K562 (cell line): ENCODE data around the gene RPS6KA4. TPM values are rescaled to one million over a fixed set of nuclear protein-coding genes. Genes with fewer than 3 reads are reported as not detected.

Experiments used
- ATAC-seq: fragments of 200-7000 bp; cut with Tn5 transposase; 3 replicates; pipeline ENCODE4 v1.9.1; 2020; ENCODE audit warnings: moderate library complexity
- BruUV-seq: library from RNA; stranded (reverse); fragments of 400-500 nt; replicated peaks from 2 replicates; lab custom pipeline; 2021; lab: Mats Ljungman, UMichigan
- CTCF ChIA-PET: fragments of 300-600 bp; formaldehyde crosslinking; extraction: SDS; loops from one replicate; lab custom pipeline; 2021; ENCODE audit warnings: low intra/inter-chr PET ratio; lab: Yijun Ruan, JAX
- POLR2A ChIA-PET: fragments of 300-600, 350-650 bp; sonication (Branson Sonifier 250); formaldehyde crosslinking; extraction: SDS; loops from one replicate; lab custom pipeline; 2021; ENCODE audit warnings: antibody characterized with exemption, inconsistent platforms; lab: Yijun Ruan, JAX
- DNase-seq, 4 experiments: peaks; one replicate each; pipeline versions ENCODE4 v3.0.0 to v3.0.0-alpha.2; 2011 to 2018; ENCODE audit warnings: low spot score in 3 of 4, mixed read lengths in 3 of 4; ENCODE audit errors: extremely low read depth in 1 of 4
- FAIRE-seq: peaks from 2 replicates; lab custom pipeline; 2011; peaks lifted over from hg19 to GRCh38; lab: Jason Lieb, UNC
- H2AFZ ChIP-seq: 2 replicates; pipeline ENCODE4 v1.6.0; 2011; ENCODE audit warnings: low read depth, low read length, control low read depth, inconsistent platforms
- H3K27ac ChIP-seq: fragments of 200-600 bp; 3 replicates; pipeline ENCODE4 v1.8.0; 2011; ENCODE audit warnings: low read depth, mild to moderate bottlenecking, control low read depth, inconsistent platforms, low read length, moderate library complexity, mixed read lengths; ENCODE audit errors: extremely low read depth
- H3K27me3 ChIP-seq, 2 experiments: fragments of 300-600 bp in 1 of 2; 2 replicates in 1 of 2; 3 replicates in 1 of 2; pipeline versions ENCODE4 v1.6.0 to v1.8.0; 2011; ENCODE audit warnings: inconsistent platforms in 2 of 2, low read length in 2 of 2, mild to moderate bottlenecking in 1 of 2, mixed read lengths in 1 of 2, moderate library complexity in 1 of 2; ENCODE audit not compliant: control insufficient read depth in 2 of 2, insufficient read depth in 2 of 2
- H3K36me3 ChIP-seq: fragments of 300-600 bp; 3 replicates; pipeline ENCODE4 v1.8.0; 2011; ENCODE audit warnings: mild to moderate bottlenecking, low read length, inconsistent platforms; ENCODE audit not compliant: control insufficient read depth, insufficient read depth
- H3K4me1 ChIP-seq, 2 experiments: fragments of 200-600 bp in 1 of 2; replicated peaks in 1 of 2; 2 replicates in 1 of 2; 3 replicates in 1 of 2; pipeline versions ENCODE4 v1.5.1 to v1.8.0; 2011; ENCODE audit warnings: inconsistent platforms in 2 of 2, low read length in 2 of 2, mild to moderate bottlenecking in 1 of 2, mixed read lengths in 1 of 2, moderate library complexity in 1 of 2; ENCODE audit not compliant: control insufficient read depth in 2 of 2, insufficient read depth in 2 of 2
- H3K4me2 ChIP-seq: 2 replicates; pipeline ENCODE4 v1.6.1; 2011; ENCODE audit warnings: low read length, control low read depth, inconsistent platforms, mixed read lengths; ENCODE audit not compliant: insufficient read depth
- H3K4me3 ChIP-seq: fragments of 200-600 bp; sonication (generic), shearing (Covaris generic); 2 replicates; pipeline ENCODE4 v1.5.1; 2016; ENCODE audit warnings: control low read depth, inconsistent platforms
- H3K79me2 ChIP-seq: fragments of 200-600 bp; 3 replicates; pipeline ENCODE4 v1.8.0; 2011; ENCODE audit warnings: low read length, inconsistent platforms; ENCODE audit not compliant: control insufficient read depth, insufficient read depth
- H3K9ac ChIP-seq, 2 experiments: 2 replicates each; pipeline versions ENCODE4 v1.6.0 to v1.6.1; 2011; ENCODE audit warnings: low read depth in 2 of 2, low read length in 2 of 2, control low read depth in 1 of 2, inconsistent platforms in 1 of 2, mild to moderate bottlenecking in 1 of 2, mixed read lengths in 1 of 2; ENCODE audit not compliant: insufficient read depth in 1 of 2
- H3K9me1 ChIP-seq: one replicate; pipeline ENCODE4 v1.6.0; 2011; ENCODE audit warnings: inconsistent platforms, mild to moderate bottlenecking, low read length, moderate library complexity; ENCODE audit not compliant: control insufficient read depth, insufficient read depth
- H3K9me3 ChIP-seq: replicated peaks from 2 replicates; pipeline ENCODE4 v1.5.1; 2011; ENCODE audit warnings: low read depth, low read length, inconsistent platforms; ENCODE audit not compliant: control insufficient read depth, insufficient read depth
- H4K20me1 ChIP-seq: replicated peaks from 2 replicates; pipeline ENCODE4 v1.6.1; 2011; ENCODE audit warnings: low read length, inconsistent platforms, mixed read lengths; ENCODE audit not compliant: control insufficient read depth, insufficient read depth
- FOXJ2 ChIP-seq: fragments of 200-800 bp; sonication (Bioruptor generic); IDR thresholded peaks from 2 replicates; pipeline ENCODE4 v1.6.1; 2016; ENCODE audit warnings: missing genetic modification characterization, missing compliant biosample characterization
- KAT8 ChIP-seq: fragments of 450-650 bp; IDR thresholded peaks from 2 replicates; pipeline ENCODE4 v1.6.1; 2016; ENCODE audit warnings: low read depth, mild to moderate bottlenecking
- RBM39 ChIP-seq: fragments of 200-400 bp; formaldehyde crosslinking; optimal IDR thresholded peaks from 2 replicates; pipeline ENCODE3; 2018; ENCODE audit warnings: low read depth, low read length
- SPI1 ChIP-seq: IDR thresholded peaks from 2 replicates; pipeline ENCODE4 v1.6.1; 2011; ENCODE audit warnings: low read depth, low read length, control low read depth, borderline replicate concordance
- TFAM ChIP-seq: fragments of 250-450 bp; sonication (Bioruptor Pico); conservative IDR thresholded peaks from 2 replicates; pipeline ENCODE4 v1.5.0; 2021; ENCODE audit warnings: mild to moderate bottlenecking, moderate library complexity
- ZNF239 ChIP-seq: fragments of 250-450 bp; sonication (Bioruptor Pico); IDR thresholded peaks from 2 replicates; pipeline ENCODE4 v1.4.0; 2020; ENCODE audit warnings: mild to moderate bottlenecking
- ZNF75A ChIP-seq: fragments of 450-650 bp; formaldehyde crosslinking; IDR thresholded peaks from 2 replicates; pipeline ENCODE4 v1.4.0; 2020; ENCODE audit warnings: mild to moderate bottlenecking
- WGBS: fragments of 100-300 bp; shearing (Covaris generic); methylation state at CpG from one replicate; pipeline ENCODE4 v1.1.6; 2016; ENCODE audit warnings: low coverage, mixed read lengths; ENCODE audit not compliant: insufficient coverage; ENCODE audit errors: missing lambda C conversion rate; 5-methylcytosine and 5-hydroxymethylcytosine counted together
- in situ Hi-C: fragments of 300-500 bp; cut with MboI; formaldehyde crosslinking; loops from 4 replicates; pipeline ENCODE4 v1.15.0; 2018; ENCODE audit warnings: inconsistent platforms, mixed read lengths
- intact Hi-C: fragments of 100-400 bp; cut with micrococcal nuclease; formaldehyde crosslinking; loops from 2 replicates; pipeline ENCODE4 v1.14.2; 2022
- polyA plus RNA-seq, 8 experiments: library from polyadenylated mRNA; depleted of rRNA in 4 of 8; stranded (reverse) in 5 of 8; unstranded in 3 of 8; fragments of >200 nt; fragmentation: Nextera tagmentation in 2 of 8; fragmentation: Illumina TruSeq in 1 of 8; extraction: Ambion mirVana in 2 of 8; extraction: Trizol in 1 of 8; gene quantifications; 2 replicates each; pipeline versions ENCODE4 v1.2.1 to v1.2.3, GENCODE V29; 2011 to 2014; ENCODE audit warnings: inconsistent platforms in 1 of 8, missing spikeins in 1 of 8
- total RNA-seq, 7 experiments: library from RNA; depleted of rRNA in 6 of 7; stranded (reverse); fragments of >200 nt in 6 of 7; fragmentation: Illumina TruSeq in 2 of 7; extraction: Trizol in 2 of 7; gene quantifications; 2 replicates each; pipeline versions ENCODE4 v1.2.1 to v1.2.3, GENCODE V29; 2011 to 2021; ENCODE audit warnings: low replicate concordance in 1 of 7

The RPS6KA4 gene
- total and polyA plus RNA-seq, 9 of the 15 experiments (the other 6 are each of a cell fraction or from before 2014, with no cell fraction given), result 0.15 to 23.8 (median 9.8) TPM

DNA sequence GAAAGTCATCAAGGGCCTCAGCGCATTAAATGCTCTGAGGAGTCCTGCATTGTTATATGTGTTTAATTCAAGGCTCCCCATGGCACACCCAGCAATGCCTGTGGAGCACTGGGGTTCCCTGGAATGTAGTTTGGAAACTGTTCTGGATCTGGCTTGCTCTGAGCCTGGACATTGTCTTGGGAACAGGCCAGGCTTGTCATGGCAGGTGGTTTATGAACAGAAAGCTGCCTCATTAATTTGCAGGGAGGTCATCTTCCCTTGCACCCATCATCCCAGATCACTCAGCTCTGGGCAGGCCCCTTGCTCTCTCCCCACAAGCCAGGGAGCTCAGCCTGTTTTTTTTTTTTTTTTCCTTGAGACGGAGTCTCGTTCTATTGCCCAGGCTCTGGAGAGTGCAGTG is 32.9 kb downstream of the RPS6KA4 start:
- no peaks in the 10 kb centered on the region; a peak in 1 of 5 replicates for H3K4me1 ChIP-seq
- TF ChIP-seq RBM39, result no peak
- TF ChIP-seq ZNF239 (CRISPR knock-in tag), result peak; percentile 82
- TF ChIP-seq, all 486 proteins: peak for 1
- ChIA-PET POLR2A (interaction anchor here (1.2 kb wide), 1 partner anchor 19 kb away, joined by 6 read pairs; no protein-coding TSS in a partner anchor), CTCF (no interaction called here)
- WGBS, result 22% methylated on average over 2 of the region's 3 CpGs
- Histone ChIP-seq H2AFZ (no peak overlapping the region), H3K9ac (no peak overlapping the region), H3K4me3 (no peak overlapping the region), H3K4me2 (no peak overlapping the region), H3K27me3 (peaks cover 36 to 72% of the 10 kb centered on the region in 2 experiments), H3K79me2 (no peaks in the 10 kb centered on the region), H3K9me1 (no peaks in the 10 kb centered on the region), H3K9me3 (no peaks in the 10 kb centered on the region), H3K27ac (no peak overlapping the region), H3K36me3 (no peaks in the 10 kb centered on the region), H4K20me1 (0 out of 2 replicates have a peak, but pooled peaks cover 7% of the 10 kb centered on the region)
- no TSS peak for BruUV-seq
- DNase-seq (no peak), ATAC-seq (no peak), FAIRE-seq (no peak)
- in situ Hi-C loops (no loop called here), intact Hi-C loops (no loop called here)

DNA sequence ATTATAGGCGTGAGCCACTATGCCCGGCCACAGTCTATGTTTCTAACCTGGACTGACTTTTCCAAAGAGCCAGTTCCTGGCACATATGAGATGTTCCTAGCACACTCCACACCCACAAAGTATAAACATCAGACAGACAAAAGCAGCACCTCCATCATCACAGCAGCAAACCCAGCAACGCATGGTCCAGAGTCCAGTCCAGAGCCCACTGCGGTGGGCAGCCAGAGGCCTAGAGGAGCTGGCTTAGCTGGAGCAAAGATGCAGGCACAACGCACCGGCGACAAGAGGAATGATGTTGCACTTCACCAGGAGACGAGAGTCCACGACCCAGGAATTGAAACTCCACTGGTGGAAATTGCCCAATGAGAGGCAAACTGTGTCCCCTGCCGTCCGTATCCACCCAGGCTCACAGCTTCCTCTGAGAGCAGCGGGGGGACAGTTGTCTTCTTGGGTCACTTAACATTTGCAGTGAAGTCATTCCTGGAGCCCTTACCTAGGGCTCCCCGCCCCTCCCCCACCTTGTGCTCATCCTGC is 36.6 kb downstream of the RPS6KA4 start:
- Histone ChIP-seq H3K4me2 (no peak overlapping the region; the same call in 1 of the 2 replicates), H3K4me1 (peaks cover 8% of the 10 kb centered on the region in 2 experiments; a peak in 3 of 5 replicates)
- TF ChIP-seq KAT8 (no peak), FOXJ2 (no peak), TFAM (CRISPR knock-in tag) (no peak), ZNF75A (no peak), SPI1 (no peak)
- TF ChIP-seq, all 486 proteins: peak for 0
- in situ Hi-C loops (no loop called here), intact Hi-C loops (no loop called here)
- FAIRE-seq (no peak), ATAC-seq (no peak), DNase-seq (no peak)
- H3K4me3 ChIP-seq, result no peak overlapping the region
- no peak overlapping the region for H2AFZ ChIP-seq
- H3K79me2 ChIP-seq, result no peaks in the 10 kb centered on the region
- H4K20me1 ChIP-seq, result 0 out of 2 replicates have a peak, but pooled peaks cover 3% of the 10 kb centered on the region
- CTCF ChIA-PET, result no interaction called here
- H3K9me3 ChIP-seq, result no peaks in the 10 kb centered on the region
- H3K27ac ChIP-seq, result no peak overlapping the region
- H3K9me1 ChIP-seq, result no peaks in the 10 kb centered on the region
- H3K9ac ChIP-seq, result no peak overlapping the region
- H3K36me3 ChIP-seq, result no peaks in the 10 kb centered on the region
- peaks cover 19 to 59% of the 10 kb centered on the region in 2 experiments for H3K27me3 ChIP-seq
- WGBS, result 22% methylated on average over 13 of the region's 13 CpGs
- POLR2A ChIA-PET, result interaction anchor here (0.7 to 1.4 kb wide), 6 partner anchors 8 to 1111 kb away, joined by 3 to 4 read pairs (median 3); no protein-coding TSS in a partner anchor
- BruUV-seq, result no TSS peak
